WI38 (cell line): ENCODE measurements around the gene ERFL.

Experiments used
- H3K4me3 ChIP-seq: 2 replicates; pipeline ENCODE4 v1.5.1; 2011; ENCODE audit warnings: low read depth, mild to moderate bottlenecking, control low read depth, low read length
- TF ChIP-seq, protein P1 (sequence below): IDR thresholded peaks from 2 replicates; pipeline ENCODE4 v1.5.1; 2012; ENCODE audit warnings: low read depth, mild to moderate bottlenecking, control low read depth, low read length

Gene ERFL

GRCh38 chr19:41860419-41861115, 67.7 kb downstream of the ERFL start:
- TF ChIP-seq, protein P1, sequence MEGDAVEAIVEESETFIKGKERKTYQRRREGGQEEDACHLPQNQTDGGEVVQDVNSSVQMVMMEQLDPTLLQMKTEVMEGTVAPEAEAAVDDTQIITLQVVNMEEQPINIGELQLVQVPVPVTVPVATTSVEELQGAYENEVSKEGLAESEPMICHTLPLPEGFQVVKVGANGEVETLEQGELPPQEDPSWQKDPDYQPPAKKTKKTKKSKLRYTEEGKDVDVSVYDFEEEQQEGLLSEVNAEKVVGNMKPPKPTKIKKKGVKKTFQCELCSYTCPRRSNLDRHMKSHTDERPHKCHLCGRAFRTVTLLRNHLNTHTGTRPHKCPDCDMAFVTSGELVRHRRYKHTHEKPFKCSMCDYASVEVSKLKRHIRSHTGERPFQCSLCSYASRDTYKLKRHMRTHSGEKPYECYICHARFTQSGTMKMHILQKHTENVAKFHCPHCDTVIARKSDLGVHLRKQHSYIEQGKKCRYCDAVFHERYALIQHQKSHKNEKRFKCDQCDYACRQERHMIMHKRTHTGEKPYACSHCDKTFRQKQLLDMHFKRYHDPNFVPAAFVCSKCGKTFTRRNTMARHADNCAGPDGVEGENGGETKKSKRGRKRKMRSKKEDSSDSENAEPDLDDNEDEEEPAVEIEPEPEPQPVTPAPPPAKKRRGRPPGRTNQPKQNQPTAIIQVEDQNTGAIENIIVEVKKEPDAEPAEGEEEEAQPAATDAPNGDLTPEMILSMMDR = no peak
- peak overlapping the region; percentile 99 for H3K4me3 ChIP-seq

GRCh38 chr19:41859618-41860418, 68.4 kb downstream of the ERFL start, which contains the start of gene RPS19:
Gene RPS19, plus strand, starts transcription at chr19:41860255. Its CDS starts 520 bp downstream, at chr19:41860775.
- TF ChIP-seq, protein P1 = peak; percentile 41; the same call in 1 of the 2 replicates
- H3K4me3 ChIP-seq = peak within 1 kb of the TSS; percentile 99

DNA sequence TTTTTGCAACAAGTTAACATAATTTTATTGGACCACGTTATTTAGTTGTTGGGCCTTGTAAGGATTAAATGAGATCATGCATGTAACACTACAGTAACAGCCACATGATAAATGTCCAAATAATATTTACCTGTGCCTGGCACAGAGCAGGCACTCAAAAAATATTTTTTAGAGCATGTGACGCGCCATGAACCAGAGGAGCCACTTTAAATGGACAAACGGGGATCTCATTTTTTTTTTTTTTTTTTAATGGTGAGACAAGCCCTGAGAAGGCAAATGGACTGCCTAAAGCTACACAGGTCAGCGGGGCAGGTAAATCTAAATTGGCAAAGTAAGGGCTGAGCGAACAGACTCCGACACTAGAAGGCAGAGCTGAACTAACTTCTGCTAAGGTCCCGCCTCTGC, 69.0 kb downstream of the ERFL start:
- peak overlapping the region; percentile 99 for H3K4me3 ChIP-seq
- TF ChIP-seq, protein P1 = no peak
